HFFc6 (cell line): ENCODE measurements around the gene PCDHA9. TPM values are rescaled to one million over a fixed set of nuclear protein-coding genes. Genes with fewer than 3 reads are reported as not detected.
"Not testable (repeated sequence)": the region's sequence is repeated elsewhere in the genome, so short reads cannot be mapped to it uniquely, and the experiment has no call there.

ENCODE experiments used
- DNase-seq: peaks from one replicate; pipeline ENCODE4 v3.0.0-alpha.2; 2018
- H3K27ac Mint-ChIP-seq: 2 replicates; pipeline ENCODE4 v1.8.0; 2020; ENCODE audit warnings: mild to moderate bottlenecking, mixed read lengths
- H3K27me3 Mint-ChIP-seq: 2 replicates; pipeline ENCODE4 v1.8.0; 2021; ENCODE audit warnings: mild to moderate bottlenecking, moderate library complexity, mixed read lengths; ENCODE audit not compliant: insufficient read depth
- H3K36me3 Mint-ChIP-seq: 2 replicates; pipeline ENCODE4 v1.8.0; 2021; ENCODE audit warnings: low read depth, mixed read lengths
- H3K4me1 Mint-ChIP-seq: 2 replicates; pipeline ENCODE4 v1.8.0; 2020; ENCODE audit warnings: low read depth, mixed read lengths
- H3K4me3 Mint-ChIP-seq: 2 replicates; pipeline ENCODE4 v1.8.0; 2020; ENCODE audit warnings: mild to moderate bottlenecking, moderate library complexity, mixed read lengths
- H3K9me3 Mint-ChIP-seq: 2 replicates; pipeline ENCODE4 v1.8.0; 2020; ENCODE audit warnings: mild to moderate bottlenecking, mixed read lengths
- CTCF ChIP-seq: fragments of 200-600 bp; sonication (generic); IDR thresholded peaks from 2 replicates; pipeline ENCODE4 v1.5.0; 2021; ENCODE audit warnings: antibody characterized with exemption, mild to moderate bottlenecking
- total RNA-seq, 6 experiments: library from RNA; stranded (reverse); fragmentation: NEBNext Ultra II Directional; extraction: Animal tissue kit (Norgen Biotek cat#: 25700); gene quantifications; 2 replicates in 1 of 6; 3 replicates in 5 of 6; pipeline ENCODE4 v1.2.3, GENCODE V29; 2021

The PCDHA9 gene
- total RNA-seq, 6 experiments from 2014 or later, result 0.03 TPM; not detected in 5

- Mint-ChIP-seq H3K27me3 (no peaks in the 10 kb centered on the region), H3K9me3 (peaks cover 13% of the 10 kb centered on the region), H3K27ac (no peak within 1 kb of the TSS), H3K4me1 (no peaks in the 10 kb centered on the region), H3K36me3 (peaks cover 5% of the 10 kb centered on the region; the same call in 1 of the 2 replicates), H3K4me3 (peak within 1 kb of the TSS; percentile 46; the same call in 1 of the 2 replicates)
- no peak for TF ChIP-seq CTCF
- DNase-seq, result no peak
Observed at GRCh38 chr5:140868721-140869554, 20.8 kb downstream of the PCDHA9 start, which contains the start of gene PCDHA11. Gene PCDHA11 (plus strand): TSS chr5:140868957. CDS start chr5:140869104, 147 bp downstream.

GRCh38 chr5:140869555-140869886, 21.3 kb downstream of the PCDHA9 start:
- no peak for DNase-seq
- Mint-ChIP-seq H3K27ac (no peak overlapping the region), H3K9me3 (peaks cover 13% of the 10 kb centered on the region), H3K27me3 (no peaks in the 10 kb centered on the region), H3K36me3 (peaks cover 5% of the 10 kb centered on the region; the same call in 1 of the 2 replicates), H3K4me3 (no peak overlapping the region; the same call in 1 of the 2 replicates), H3K4me1 (no peaks in the 10 kb centered on the region)
- peak; percentile 26; the same call in 1 of the 2 replicates for TF ChIP-seq CTCF

GRCh38 chr5:140870221-140871201, 22.3 kb downstream of the PCDHA9 start:
- H3K27ac Mint-ChIP-seq, result no peak overlapping the region
- no peak overlapping the region for H3K4me3 Mint-ChIP-seq
- H3K36me3 Mint-ChIP-seq, result peaks cover 5% of the 10 kb centered on the region; the same call in 1 of the 2 replicates
- H3K9me3 Mint-ChIP-seq, result peaks cover 20% of the 10 kb centered on the region
- no peaks in the 10 kb centered on the region for H3K4me1 Mint-ChIP-seq
- TF ChIP-seq CTCF, result no peak
- DNase-seq, result no peak
- H3K27me3 Mint-ChIP-seq, result no peaks in the 10 kb centered on the region

- H3K4me1 Mint-ChIP-seq, result no peaks in the 10 kb centered on the region
- no peak for DNase-seq
- no peak for TF ChIP-seq CTCF
- H3K4me3 Mint-ChIP-seq, result no peak within 1 kb of the TSS
- no peaks in the 10 kb centered on the region for H3K27me3 Mint-ChIP-seq
- no peaks in the 10 kb centered on the region for H3K36me3 Mint-ChIP-seq
- peaks cover 24% of the 10 kb centered on the region for H3K9me3 Mint-ChIP-seq
- no peak within 1 kb of the TSS for H3K27ac Mint-ChIP-seq
Observed at GRCh38 chr5:140875085-140876065, 27.2 kb downstream of the PCDHA9 start, which contains the start of gene PCDHA12. Gene PCDHA12 (plus strand): TSS chr5:140875308. CDS start chr5:140875473, 165 bp downstream.

GRCh38 chr5:140876541-140877261, 28.5 kb downstream of the PCDHA9 start:
- H3K27me3 Mint-ChIP-seq, H3K27ac Mint-ChIP-seq, DNase-seq, H3K36me3 Mint-ChIP-seq, H3K4me3 Mint-ChIP-seq, H3K4me1 Mint-ChIP-seq: not testable (repeated sequence)
- peaks cover 26% of the 10 kb centered on the region for H3K9me3 Mint-ChIP-seq
